Activated T-helper 1 cell treated with anti-CD3 and anti-CD28 coated beads, Interleukin-12 subunit alpha, Interleukin-12 subunit beta, Interleukin-2, Interleukin-4 antibody, amounts not matched to agents 30 ng/mL and 10 ng/mL and 1 ng/mL, durations not matched to agents 14 hours and 24 hours and 36 hours (primary cell): ENCODE measurements around the gene CSPG4. TPM values are rescaled to one million over a fixed set of nuclear protein-coding genes. Genes with fewer than 3 reads are reported as not detected.
A peak's percentile ranks its signal among the peaks of the same experiment; 100 is the strongest.
"Not testable (repeated sequence)": the region's sequence is repeated elsewhere in the genome, so short reads cannot be mapped to it uniquely, and the experiment has no call there.

Experiments used
- DNase-seq: peaks from one replicate; pipeline ENCODE4 v3.0.0; 2021; ENCODE audit warnings: low spot score
- H3K27ac Mint-ChIP-seq: one replicate; pipeline ENCODE4 v1.8.0; 2021; ENCODE audit warnings: mild to moderate bottlenecking, mixed read lengths
- H3K27me3 Mint-ChIP-seq: one replicate; pipeline ENCODE4 v1.8.0; 2022; ENCODE audit warnings: mild to moderate bottlenecking, moderate library complexity, mixed read lengths; ENCODE audit not compliant: insufficient read depth
- H3K36me3 Mint-ChIP-seq: one replicate; pipeline ENCODE4 v1.8.0; 2021; ENCODE audit warnings: low read depth, mixed read lengths
- H3K4me1 Mint-ChIP-seq: one replicate; pipeline ENCODE4 v1.8.0; 2021; ENCODE audit warnings: low read depth, mixed read lengths
- H3K4me3 Mint-ChIP-seq: one replicate; pipeline ENCODE4 v1.8.0; 2021; ENCODE audit warnings: mild to moderate bottlenecking, moderate library complexity, mixed read lengths
- H3K9me3 Mint-ChIP-seq: one replicate; pipeline ENCODE4 v1.8.0; 2021; ENCODE audit warnings: mixed read lengths
- intact Hi-C: fragments of 100-400 bp; cut with micrococcal nuclease; formaldehyde crosslinking; loops from one replicate; pipeline ENCODE4 v1.15.1; 2024
- total RNA-seq: library from RNA; stranded (reverse); gene quantifications from 2 replicates; pipeline ENCODE4 v1.2.3, GENCODE V29; 2022

The CSPG4 gene
- total RNA-seq, 1 donor from 2014 or later, result not detected

- Mint-ChIP-seq H3K27me3 (peaks cover 14% of the 10 kb centered on the region), H3K36me3 (no peaks in the 10 kb centered on the region), H3K27ac (no peak overlapping the region), H3K4me3 (no peak overlapping the region), H3K9me3 (no peaks in the 10 kb centered on the region), H3K4me1 (no peaks in the 10 kb centered on the region)
- intact Hi-C loops, result no loop called here
- DNase-seq, result no peak
These were observed 14.4 kb upstream of the CSPG4 start for GRCh38 chr15:75727031-75727531.

- Mint-ChIP-seq H3K4me1 (peaks cover 4% of the 10 kb centered on the region), H3K27me3 (peaks cover 11% of the 10 kb centered on the region), H3K4me3 (no peak overlapping the region), H3K9me3 (no peaks in the 10 kb centered on the region), H3K27ac (no peak overlapping the region), H3K36me3 (no peaks in the 10 kb centered on the region)
- DNase-seq, result no peak
- intact Hi-C loops, result no loop called here
These were observed 13.3 kb upstream of the CSPG4 start for GRCh38 chr15:75725719-75726607.

- intact Hi-C loops, result no loop called here
- Mint-ChIP-seq H3K27me3 (peaks cover 9% of the 10 kb centered on the region), H3K27ac (no peak overlapping the region), H3K9me3 (no peaks in the 10 kb centered on the region), H3K4me1 (peaks cover 6% of the 10 kb centered on the region), H3K36me3 (no peaks in the 10 kb centered on the region), H3K4me3 (no peak overlapping the region)
- DNase-seq, result no peak
These were observed 12.5 kb upstream of the CSPG4 start for GRCh38 chr15:75725006-75725718.

GRCh38 chr15:75723847-75724660 lies 11.4 kb upstream of the CSPG4 start:
- no peaks in the 10 kb centered on the region for H3K36me3 Mint-ChIP-seq
- DNase-seq, result peak; percentile 22
- peaks cover 6% of the 10 kb centered on the region for H3K4me1 Mint-ChIP-seq
- H3K4me3 Mint-ChIP-seq, result no peak overlapping the region
- H3K27me3 Mint-ChIP-seq, result peaks cover 5% of the 10 kb centered on the region
- H3K27ac Mint-ChIP-seq, result peak overlapping the region; percentile 48
- intact Hi-C loops, result no loop called here
- H3K9me3 Mint-ChIP-seq, result no peaks in the 10 kb centered on the region

- peaks cover 6% of the 10 kb centered on the region for H3K4me1 Mint-ChIP-seq
- H3K4me3 Mint-ChIP-seq, result no peak overlapping the region
- intact Hi-C loops, result no loop called here
- no peaks in the 10 kb centered on the region for H3K36me3 Mint-ChIP-seq
- no peaks in the 10 kb centered on the region for H3K9me3 Mint-ChIP-seq
- DNase-seq, result no peak
- H3K27ac Mint-ChIP-seq, result no peak overlapping the region
- peaks cover 5% of the 10 kb centered on the region for H3K27me3 Mint-ChIP-seq
These were observed 10.7 kb upstream of the CSPG4 start for GRCh38 chr15:75723171-75723846.

- Mint-ChIP-seq H3K27ac (peak overlapping the region; percentile 3), H3K36me3 (no peaks in the 10 kb centered on the region), H3K27me3 (peaks cover 7% of the 10 kb centered on the region), H3K4me1 (peaks cover 6% of the 10 kb centered on the region), H3K4me3 (no peak overlapping the region), H3K9me3 (no peaks in the 10 kb centered on the region)
- DNase-seq, result no peak
- intact Hi-C loops, result no loop called here
These were observed 9.5 kb upstream of the CSPG4 start for GRCh38 chr15:75721923-75722870.

- DNase-seq, result no peak
- peaks cover 9% of the 10 kb centered on the region for H3K27me3 Mint-ChIP-seq
- intact Hi-C loops, result no loop called here
- H3K4me3 Mint-ChIP-seq, result no peak overlapping the region
- no peaks in the 10 kb centered on the region for H3K36me3 Mint-ChIP-seq
- peaks cover 6% of the 10 kb centered on the region for H3K4me1 Mint-ChIP-seq
- H3K27ac Mint-ChIP-seq, result peak overlapping the region; percentile 3
- no peaks in the 10 kb centered on the region for H3K9me3 Mint-ChIP-seq
These were observed 8.9 kb upstream of the CSPG4 start for GRCh38 chr15:75721480-75721922.

- H3K27me3 Mint-ChIP-seq, result peaks cover 9% of the 10 kb centered on the region
- no peak overlapping the region for H3K27ac Mint-ChIP-seq
- H3K4me1 Mint-ChIP-seq, result peaks cover 6% of the 10 kb centered on the region
- no peaks in the 10 kb centered on the region for H3K9me3 Mint-ChIP-seq
- no peaks in the 10 kb centered on the region for H3K36me3 Mint-ChIP-seq
- intact Hi-C loops, result no loop called here
- no peak overlapping the region for H3K4me3 Mint-ChIP-seq
- no peak for DNase-seq
These were observed 8.3 kb upstream of the CSPG4 start for GRCh38 chr15:75720787-75721479.

GRCh38 chr15:75720297-75720696 lies 7.6 kb upstream of the CSPG4 start:
- intact Hi-C loops, result no loop called here
- peaks cover 9% of the 10 kb centered on the region for H3K27me3 Mint-ChIP-seq
- DNase-seq, result no peak
- no peak overlapping the region for H3K27ac Mint-ChIP-seq
- H3K9me3 Mint-ChIP-seq, result no peaks in the 10 kb centered on the region
- no peak overlapping the region for H3K4me3 Mint-ChIP-seq
- H3K4me1 Mint-ChIP-seq, result peaks cover 6% of the 10 kb centered on the region
- no peaks in the 10 kb centered on the region for H3K36me3 Mint-ChIP-seq

- Mint-ChIP-seq H3K9me3 (no peaks in the 10 kb centered on the region), H3K36me3 (no peaks in the 10 kb centered on the region), H3K4me1 (peaks cover 6% of the 10 kb centered on the region), H3K27me3 (peaks cover 19% of the 10 kb centered on the region), H3K27ac (no peak overlapping the region), H3K4me3 (no peak overlapping the region)
- intact Hi-C loops, result no loop called here
- DNase-seq, result no peak
These were observed 5.7 kb upstream of the CSPG4 start for GRCh38 chr15:75718328-75718727.

GRCh38 chr15:75717001-75717400 lies 4.4 kb upstream of the CSPG4 start:
- DNase-seq, H3K4me1 Mint-ChIP-seq, H3K9me3 Mint-ChIP-seq, H3K36me3 Mint-ChIP-seq, intact Hi-C loops, H3K27ac Mint-ChIP-seq, H3K4me3 Mint-ChIP-seq: not testable (repeated sequence)
- H3K27me3 Mint-ChIP-seq, result peaks cover 21% of the 10 kb centered on the region
